CD4-positive, alpha-beta T cell treated with Interleukin-15 for 4 hours (primary cell): ENCODE measurements around the gene ECE1.

Source experiments
- DNase-seq: peaks from one replicate; pipeline ENCODE4 v3.0.0-alpha.2; 2020; ENCODE audit warnings: low spot score

Gene ECE1

DNA sequence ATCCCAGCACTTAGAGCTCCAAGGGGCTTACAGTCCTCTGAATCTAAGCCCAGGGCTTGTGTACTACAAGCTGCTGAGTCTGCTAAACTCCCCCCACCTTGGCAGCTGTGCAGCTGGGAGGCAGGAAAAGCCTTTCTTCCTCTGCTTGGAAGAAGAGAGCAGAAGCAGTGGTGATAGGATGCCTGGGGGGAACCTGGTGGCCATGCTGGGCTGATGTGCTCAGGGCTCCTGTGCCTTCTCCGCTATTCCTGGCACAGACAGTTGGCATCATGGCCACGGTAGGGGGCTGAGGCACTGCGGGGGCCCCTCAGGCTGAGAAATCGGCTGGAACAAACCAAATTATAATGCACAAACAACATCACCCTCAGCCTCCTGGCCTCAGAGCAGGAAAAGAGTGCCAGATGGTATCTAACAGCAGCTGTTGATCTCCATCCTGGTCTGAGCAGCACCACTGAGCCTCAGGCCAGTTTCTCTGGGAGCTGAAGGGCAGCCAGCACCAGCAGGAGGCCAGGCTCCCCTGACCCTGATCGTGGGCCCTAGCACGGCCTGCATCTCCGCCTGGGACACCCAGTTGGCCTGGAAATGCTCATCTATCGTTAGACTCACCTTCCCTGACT lies 35.8 kb downstream of the ECE1 start:
- no peak for DNase-seq

GRCh38 chr1:21251773-21252471 lies 38.3 kb downstream of the ECE1 start:
- DNase-seq: no peak

- DNase-seq: no peak
These were observed 40.2 kb downstream of the ECE1 start for GRCh38 chr1:21249940-21250493.

- DNase-seq: no peak
These were observed 42.2 kb downstream of the ECE1 start for GRCh38 chr1:21247892-21248715.

- no peak for DNase-seq
These were observed 43.2 kb downstream of the ECE1 start for GRCh38 chr1:21246905-21247642.

DNA sequence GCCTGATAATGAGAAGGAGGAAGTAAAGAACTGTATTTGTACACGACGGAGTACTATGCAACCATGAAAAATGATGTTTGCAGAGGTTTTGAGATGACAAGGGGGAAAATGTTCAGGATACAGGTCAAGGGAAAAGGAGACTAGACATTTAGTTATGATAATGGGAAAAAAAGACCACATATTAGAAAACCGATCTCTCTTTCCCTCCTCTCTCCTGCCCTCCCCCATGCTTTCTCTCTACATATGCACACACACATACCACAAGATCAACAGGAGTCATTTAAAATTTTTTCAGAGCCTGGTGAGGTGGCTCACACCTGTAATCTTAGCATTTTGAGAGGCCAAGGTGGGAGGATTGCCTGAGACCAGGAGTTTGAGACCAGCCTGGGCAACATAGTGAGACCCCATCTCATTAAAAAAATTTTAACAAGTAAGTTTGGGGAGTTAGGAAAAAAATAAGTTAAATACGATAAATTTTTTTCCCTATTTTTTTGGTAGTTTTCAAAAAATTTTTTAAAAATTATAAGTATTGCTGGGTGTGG lies 44.5 kb downstream of the ECE1 start:
- no peak for DNase-seq

- DNase-seq: no peak
These were observed 45.1 kb downstream of the ECE1 start for GRCh38 chr1:21244986-21245687.

DNA sequence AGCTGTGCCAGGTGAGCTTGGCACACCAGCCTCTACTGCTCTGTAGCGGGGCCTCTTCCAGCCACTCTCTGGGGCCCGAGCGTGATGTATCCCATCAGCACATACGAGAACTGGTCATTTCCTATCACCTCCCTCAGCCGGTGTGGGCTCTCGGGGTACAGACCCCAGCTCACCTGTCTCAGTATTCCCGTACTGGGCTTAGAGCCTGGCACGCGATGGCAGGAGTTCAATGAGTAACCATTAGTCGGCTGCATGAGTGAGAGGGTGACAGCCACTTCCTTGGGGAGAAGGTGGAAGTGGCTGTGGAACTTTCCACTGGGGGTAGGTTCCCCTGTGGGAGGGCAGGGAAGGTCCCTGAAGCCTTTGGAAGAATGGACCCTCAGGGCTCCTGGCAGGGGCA lies 46.1 kb downstream of the ECE1 start:
- DNase-seq: no peak

- DNase-seq: no peak
These were observed 47.4 kb downstream of the ECE1 start for GRCh38 chr1:21242846-21243245.

GRCh38 chr1:21241771-21242581 lies 48.3 kb downstream of the ECE1 start:
- no peak for DNase-seq

GRCh38 chr1:21240706-21241105 lies 49.6 kb downstream of the ECE1 start:
- DNase-seq: no peak

DNA sequence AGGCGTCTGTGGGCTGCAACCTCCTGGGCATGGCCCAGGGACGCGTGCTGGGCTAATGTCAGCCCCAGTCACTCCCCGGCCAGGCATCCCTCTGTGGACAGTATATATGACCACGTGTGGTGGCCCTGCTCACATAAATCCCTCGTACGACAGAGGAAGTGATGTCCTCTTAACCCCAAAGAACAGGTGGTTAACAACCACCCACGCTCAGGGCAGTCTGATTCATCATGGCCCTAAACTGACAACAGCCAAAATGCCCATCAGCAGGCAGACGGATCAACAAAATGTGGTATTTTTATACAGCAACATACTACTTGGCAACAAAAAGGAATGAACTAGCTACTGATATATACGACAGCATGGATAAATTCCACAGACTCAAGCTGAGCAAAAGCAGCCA lies 51.0 kb downstream of the ECE1 start:
- no peak for DNase-seq

DNA sequence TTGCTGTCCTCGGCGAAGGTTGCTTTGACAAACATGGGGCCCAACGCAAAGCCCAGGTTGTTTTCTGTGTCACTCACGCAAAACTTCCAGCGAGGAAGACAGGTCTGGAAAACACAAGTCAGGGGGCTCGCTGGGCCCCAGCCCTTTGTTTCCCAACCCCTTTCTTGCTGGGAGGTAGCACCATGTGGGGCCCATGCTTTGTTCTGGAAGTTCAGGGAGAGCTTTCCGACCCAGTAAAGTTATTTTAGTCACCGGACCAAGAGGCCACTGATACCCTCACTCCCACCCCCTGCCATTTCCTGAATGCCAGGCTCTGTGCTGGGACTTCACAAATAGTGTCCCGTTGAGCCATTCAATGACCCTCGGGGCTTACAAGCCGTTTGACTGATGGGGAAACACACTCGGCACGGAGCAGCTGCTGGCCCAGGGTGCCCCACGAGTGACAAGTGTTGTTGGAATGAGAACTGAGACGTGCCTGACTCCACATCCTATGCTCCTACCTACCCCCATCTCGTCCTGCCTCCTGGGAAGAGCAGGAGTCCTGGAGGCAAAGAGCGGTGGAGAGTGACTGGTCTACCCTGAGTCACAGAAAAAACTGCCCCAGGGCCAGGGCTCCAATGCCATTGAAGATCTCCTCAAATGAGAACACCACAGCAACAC lies 52.0 kb downstream of the ECE1 start:
- DNase-seq: no peak

DNA sequence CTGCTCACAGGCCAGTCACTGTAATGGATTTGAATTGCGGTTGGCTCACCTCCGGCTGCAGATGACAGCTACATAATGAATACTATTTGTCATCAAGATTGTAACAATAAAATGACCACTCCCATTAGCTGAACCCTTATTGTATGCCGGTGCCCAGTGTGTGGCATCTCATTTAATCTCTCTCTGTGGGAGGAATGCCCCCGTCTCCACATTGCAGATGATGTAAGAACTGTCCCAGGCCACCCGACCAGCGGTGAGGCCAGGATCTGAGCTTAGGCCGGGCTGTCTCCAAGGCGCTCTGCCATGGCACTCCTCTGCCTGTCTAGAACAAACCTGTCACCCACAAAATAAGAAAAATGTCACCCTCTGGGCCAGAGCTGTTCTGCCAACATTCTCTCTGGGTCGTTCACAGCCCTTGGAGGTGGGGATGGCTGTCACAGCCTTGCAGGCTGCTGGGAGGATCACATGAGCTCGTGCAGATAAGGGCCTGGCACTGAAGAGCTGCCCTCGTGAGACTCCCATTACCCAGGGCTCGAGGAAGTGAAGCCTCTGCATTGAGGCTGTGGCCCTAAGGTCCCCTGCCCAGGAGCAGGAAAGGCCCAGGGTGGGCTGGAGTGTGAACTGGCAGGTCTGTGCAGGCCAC lies 52.7 kb downstream of the ECE1 start:
- DNase-seq: no peak

- DNase-seq: no peak
These were observed 54.1 kb downstream of the ECE1 start for GRCh38 chr1:21236178-21236577.

GRCh38 chr1:21234779-21235178 lies 55.5 kb downstream of the ECE1 start:
- DNase-seq: no peak

GRCh38 chr1:21233490-21233889 lies 56.8 kb downstream of the ECE1 start:
- no peak for DNase-seq

DNA sequence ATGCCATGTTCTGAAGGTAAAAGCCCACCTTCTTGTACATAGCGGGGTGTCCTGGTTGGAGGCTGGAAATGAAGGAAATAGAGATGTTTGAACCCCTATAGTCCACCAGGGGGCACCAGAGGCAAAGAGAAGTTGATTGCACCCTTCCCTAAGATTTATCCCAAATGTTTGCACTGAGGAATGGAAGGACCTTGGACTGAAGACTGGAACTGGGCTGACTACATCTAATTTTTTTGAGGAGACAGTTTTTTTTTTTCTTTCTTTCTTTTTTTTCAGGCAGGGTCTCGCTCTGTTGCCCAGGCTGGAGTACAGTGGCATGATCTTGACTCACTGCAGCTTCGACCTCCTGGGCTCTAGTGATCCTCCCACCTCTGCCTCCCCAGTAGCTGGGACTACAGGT lies 58.2 kb downstream of the ECE1 start:
- DNase-seq: peak; percentile 41
